DLD1 (cell line): ENCODE results near the gene CSNK2A3.
"Not testable (repeated sequence)": the region's sequence is repeated elsewhere in the genome, so short reads cannot be mapped to it uniquely, and the experiment has no call there.

ENCODE experiments used
- in situ Hi-C: cut with HindIII; loops from 2 replicates; pipeline ENCODE4 v1.10.0; 2017; ENCODE audit warnings: low sequenced_read_pairs

Gene CSNK2A3

DNA sequence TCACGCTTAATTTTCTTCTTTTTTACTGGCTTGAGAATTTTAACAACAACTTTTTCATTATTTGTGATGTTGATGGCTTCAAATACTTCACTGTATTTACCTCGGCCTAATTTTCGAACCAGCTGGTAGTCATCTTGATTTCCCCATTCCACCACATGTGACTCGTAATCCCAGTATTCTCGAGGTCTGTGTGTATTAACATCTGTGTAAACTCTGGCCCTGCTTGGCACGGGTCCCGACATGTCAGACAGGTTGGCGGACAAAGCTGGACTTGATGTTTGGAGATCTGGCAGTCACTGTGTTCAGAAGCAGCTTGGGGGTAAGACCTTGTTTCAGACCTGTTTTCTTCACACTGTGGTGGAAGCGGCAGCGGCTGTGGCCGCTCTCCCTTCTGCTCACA, at the start of gene CSNK2A3:
TSS of gene CSNK2A3 (minus strand) at position 373 of the 400 bp plus-strand sequence. CDS start at position 242, 131 bp downstream.
- in situ Hi-C loops, result not testable (repeated sequence)

DNA sequence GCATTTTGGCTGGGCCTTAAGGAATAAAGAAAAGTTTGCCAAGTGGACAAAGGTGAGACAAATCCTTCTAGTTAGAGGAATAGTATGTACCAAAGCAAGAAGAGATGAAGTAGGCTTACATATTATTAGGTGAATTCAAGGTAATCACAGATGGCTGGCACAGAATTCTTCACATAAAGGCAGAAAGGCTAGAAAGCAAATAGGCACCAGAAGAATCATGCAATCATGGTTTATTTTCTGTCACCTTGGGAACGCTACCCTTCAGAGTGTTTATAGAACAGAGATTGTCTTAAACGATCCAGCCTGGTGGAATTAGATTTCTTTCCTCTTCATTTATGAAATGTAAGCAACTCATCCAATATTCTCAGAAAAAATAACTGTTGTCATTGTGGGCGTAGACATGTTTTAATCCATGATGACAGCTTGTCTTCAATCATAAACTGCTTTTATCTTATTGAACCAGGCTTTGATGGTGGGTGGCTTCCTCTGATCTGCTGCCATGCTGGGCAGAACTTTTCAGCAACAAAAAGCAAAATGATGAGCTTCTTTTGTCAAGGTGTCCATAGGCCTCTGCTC, 49.0 kb upstream of the CSNK2A3 start:
- in situ Hi-C loops, result no loop called here

GRCh38 chr11:11400635-11401232, 47.7 kb upstream of the CSNK2A3 start:
- in situ Hi-C loops, result no loop called here

DNA sequence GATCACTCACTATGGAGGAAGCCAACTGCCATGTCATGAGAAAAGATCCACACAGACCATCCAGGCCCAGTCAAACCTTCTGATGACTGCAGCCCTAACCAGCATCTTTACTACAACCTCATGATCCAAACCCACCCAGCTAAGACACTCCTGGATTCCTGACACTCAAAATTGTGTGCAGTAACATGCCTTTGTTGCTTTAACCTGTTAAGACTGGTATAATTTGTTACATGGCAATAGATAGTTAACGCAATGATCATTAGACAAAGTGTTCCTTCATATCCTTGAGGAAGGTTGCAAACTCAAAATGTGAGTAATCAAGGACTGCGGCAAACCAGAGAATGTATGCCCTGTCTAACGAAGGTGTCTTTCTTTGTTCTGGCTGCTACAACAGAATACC, 47.1 kb upstream of the CSNK2A3 start:
- in situ Hi-C loops, result no loop called here

- in situ Hi-C loops, result no loop called here
These were observed 44.7 kb upstream of the CSNK2A3 start for GRCh38 chr11:11397781-11398180.

- in situ Hi-C loops, result no loop called here
These were observed 44.0 kb upstream of the CSNK2A3 start for GRCh38 chr11:11397036-11397415.

DNA sequence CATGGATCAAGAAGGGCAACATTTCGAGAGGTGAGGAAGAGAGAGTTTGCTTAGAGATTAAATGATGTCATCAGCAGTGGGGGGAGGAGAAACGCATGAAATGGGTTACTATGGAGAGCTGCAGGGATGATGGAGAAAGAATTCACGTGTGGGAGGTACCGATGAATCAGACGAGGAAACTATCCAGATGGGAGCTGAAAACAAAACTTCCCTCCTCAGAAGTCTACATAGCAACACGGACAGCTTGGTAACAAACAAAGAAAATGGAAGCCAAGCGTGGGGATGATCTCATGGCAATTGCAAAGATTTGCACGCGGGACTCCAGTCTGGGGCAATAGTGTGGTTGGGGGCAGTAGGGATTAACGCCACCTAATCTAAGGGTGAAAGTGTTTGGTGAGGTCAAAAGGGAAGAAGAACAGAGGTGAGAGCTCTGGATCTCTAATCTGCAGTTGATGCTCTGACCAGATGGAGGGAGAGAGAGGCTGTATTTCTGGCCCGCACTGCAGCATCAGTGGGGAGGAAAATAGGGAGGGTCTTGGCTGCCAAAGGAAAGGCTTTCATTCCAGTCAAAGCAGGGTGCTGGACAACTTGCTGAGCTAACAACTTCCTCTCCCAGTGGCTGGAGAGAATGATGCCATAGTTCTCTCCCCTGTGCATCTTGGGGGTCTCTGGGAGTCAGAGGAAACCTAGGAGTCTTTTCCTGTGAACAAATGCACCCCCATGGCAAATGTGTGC, 43.4 kb upstream of the CSNK2A3 start:
- in situ Hi-C loops, result no loop called here

- in situ Hi-C loops, result no loop called here
These were observed 42.1 kb upstream of the CSNK2A3 start for GRCh38 chr11:11395126-11395525.

GRCh38 chr11:11394241-11394640, 41.2 kb upstream of the CSNK2A3 start:
- in situ Hi-C loops, result no loop called here

DNA sequence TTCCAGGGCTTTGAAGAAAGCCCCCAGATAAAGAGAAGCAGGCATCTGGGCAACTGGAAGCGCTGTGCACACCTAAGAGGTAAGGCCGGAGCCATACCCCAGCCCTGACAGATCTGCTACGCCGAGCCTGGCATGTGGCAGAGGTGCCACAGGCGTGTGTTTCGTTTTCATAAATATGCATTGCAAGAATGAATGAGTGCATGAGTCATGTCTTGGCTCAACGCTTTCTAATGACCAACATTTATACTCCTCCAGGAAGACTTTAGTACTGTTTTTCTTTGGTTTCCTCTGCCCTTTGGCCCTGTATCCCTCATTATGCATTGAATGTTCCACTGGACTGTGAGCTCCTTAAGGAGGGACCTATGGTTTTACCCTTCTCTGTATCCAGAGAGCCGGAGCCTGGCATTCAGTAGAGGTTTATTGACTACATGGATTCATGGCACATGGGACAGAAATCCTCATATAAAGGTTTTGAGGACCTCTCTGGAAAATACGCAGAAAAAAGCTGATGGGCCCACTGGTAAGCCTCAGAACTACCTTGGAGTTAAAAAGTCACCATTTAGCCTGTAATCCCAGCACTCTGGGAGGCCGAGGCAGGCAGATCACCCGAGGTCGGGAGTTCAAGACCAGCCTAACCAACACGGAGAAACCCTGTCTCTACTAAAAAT, 38.9 kb upstream of the CSNK2A3 start:
- in situ Hi-C loops, result no loop called here

- in situ Hi-C loops, result no loop called here
These were observed 38.1 kb upstream of the CSNK2A3 start for GRCh38 chr11:11391169-11391568.

DNA sequence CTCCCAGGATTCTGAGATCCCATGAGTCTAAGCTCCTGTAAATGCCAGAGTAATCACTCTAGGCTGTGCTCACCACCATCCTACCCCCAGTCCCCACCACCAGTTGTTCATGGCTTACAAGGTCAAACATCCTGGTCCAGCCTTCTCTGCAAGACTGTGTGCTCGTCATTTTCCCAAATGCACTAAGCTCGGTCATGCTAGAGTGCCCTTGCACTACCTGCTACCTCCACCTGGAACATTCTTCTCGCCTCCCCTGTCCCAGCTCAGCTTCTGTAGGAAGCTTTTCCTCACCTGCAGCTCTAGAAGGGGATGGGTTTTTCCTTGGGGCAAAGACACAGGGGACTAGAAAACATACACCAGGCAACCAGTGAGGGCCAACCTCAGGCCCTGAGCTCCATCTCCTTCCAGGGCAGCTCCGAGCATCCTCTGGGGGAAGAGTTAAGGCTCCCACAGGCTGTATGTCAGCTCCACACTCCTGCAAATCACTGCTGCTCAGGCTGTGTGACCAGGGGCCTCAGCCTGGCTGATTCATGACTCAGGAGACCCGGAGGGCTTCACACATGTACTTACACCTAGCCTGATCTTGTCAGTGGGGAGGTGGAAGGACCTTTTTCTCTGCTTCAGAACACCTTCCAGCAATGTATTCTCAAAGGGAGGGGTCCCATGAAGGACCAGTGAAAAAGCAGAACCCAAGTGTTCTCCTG, 37.2 kb upstream of the CSNK2A3 start:
- in situ Hi-C loops, result no loop called here

- in situ Hi-C loops, result no loop called here
These were observed 36.2 kb upstream of the CSNK2A3 start for GRCh38 chr11:11389238-11389637.

- in situ Hi-C loops, result no loop called here
These were observed 34.7 kb upstream of the CSNK2A3 start for GRCh38 chr11:11387622-11388305.

DNA sequence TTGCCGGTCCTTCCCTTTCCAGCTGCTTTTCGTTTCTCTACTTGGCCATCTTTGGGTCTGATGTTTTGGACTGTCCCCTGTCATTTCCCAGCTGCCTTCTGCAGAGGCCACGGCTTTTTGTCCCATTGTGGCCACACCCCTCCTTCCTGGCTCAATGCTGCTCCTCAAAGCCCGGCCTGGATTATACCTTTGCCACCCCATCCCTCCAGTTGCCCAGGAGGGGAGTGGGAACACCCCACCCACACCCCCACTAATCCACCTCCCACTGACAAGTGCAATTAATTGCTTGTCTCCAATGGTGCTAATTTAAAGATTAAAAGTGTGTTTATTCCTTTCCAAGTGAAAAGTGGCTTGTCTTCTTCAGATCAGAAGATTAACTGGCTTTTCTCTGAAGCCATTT, 34.2 kb upstream of the CSNK2A3 start:
- in situ Hi-C loops, result no loop called here

DNA sequence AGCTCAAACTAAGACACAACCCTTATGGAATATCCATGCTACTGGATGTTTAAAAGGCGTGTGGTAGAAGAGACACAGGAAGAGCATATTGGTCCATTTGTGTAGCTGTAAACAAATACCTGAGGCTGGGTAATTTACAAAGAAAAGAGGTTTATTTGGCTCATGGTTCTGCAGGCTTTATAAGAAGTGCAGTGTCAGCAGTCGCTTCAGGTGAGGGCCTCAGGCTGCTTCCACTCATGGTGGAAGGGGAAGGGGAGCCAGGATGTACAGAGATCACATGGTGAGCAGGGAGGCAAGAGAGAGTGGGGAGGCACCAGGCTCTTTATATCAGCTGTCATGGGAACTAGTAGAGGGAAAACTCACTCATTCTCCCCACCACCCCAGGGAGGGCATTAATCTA, 31.8 kb upstream of the CSNK2A3 start:
- in situ Hi-C loops, result no loop called here

GRCh38 chr11:11383995-11384394, 30.9 kb upstream of the CSNK2A3 start:
- in situ Hi-C loops, result no loop called here

GRCh38 chr11:11382858-11383532, 29.9 kb upstream of the CSNK2A3 start:
- in situ Hi-C loops, result no loop called here

DNA sequence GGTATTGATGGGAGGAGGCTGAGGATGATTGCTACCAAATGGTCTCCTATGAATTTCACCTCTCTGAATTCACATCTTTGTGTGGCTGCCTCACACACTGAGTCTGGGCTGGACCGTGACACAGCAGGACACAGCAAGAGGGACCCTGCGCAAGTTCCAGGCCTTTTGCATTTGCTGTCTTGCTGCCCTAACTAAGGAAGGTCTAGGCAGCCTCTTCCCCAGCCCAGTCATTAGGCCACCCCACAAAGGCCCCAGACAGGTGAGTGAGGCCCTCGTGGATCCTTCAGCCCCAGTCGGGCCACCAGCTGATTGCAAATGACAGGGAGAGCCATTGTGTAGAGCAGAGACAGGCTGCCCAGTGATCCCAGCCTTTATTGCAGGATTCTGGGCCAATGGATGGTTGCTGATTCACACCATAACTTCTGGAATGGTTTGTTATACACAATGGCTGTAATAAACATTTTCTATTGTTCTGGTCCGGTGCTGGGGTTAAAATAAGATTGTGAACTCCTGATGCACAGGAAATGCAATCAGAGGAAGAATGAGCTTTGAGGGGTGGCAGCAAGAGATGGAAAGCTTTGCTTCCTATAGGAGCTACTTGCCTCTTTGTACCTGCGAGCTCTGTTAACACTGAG, 28.5 kb upstream of the CSNK2A3 start:
- in situ Hi-C loops, result no loop called here

GRCh38 chr11:11380883-11381282, 27.8 kb upstream of the CSNK2A3 start:
- in situ Hi-C loops, result no loop called here
